IPS-15b (cell line): Measurements from ENCODE around the gene PTTG1.

Experiments
- H3K27me3 ChIP-seq: one replicate; pipeline ENCODE4 v1.6.1; 2013; ENCODE audit warnings: low read length; ENCODE audit not compliant: control insufficient read depth, insufficient read depth
- H3K36me3 ChIP-seq: one replicate; pipeline ENCODE4 v1.6.1; 2013; ENCODE audit warnings: low read length; ENCODE audit not compliant: control insufficient read depth, insufficient read depth
- H3K4me1 ChIP-seq: one replicate; pipeline ENCODE4 v1.6.1; 2013; ENCODE audit warnings: mild to moderate bottlenecking, low read length; ENCODE audit not compliant: control insufficient read depth, insufficient read depth
- H3K4me3 ChIP-seq: one replicate; pipeline ENCODE4 v1.5.1; 2013; ENCODE audit warnings: low read depth, low read length
- H3K9ac ChIP-seq: one replicate; pipeline ENCODE4 v1.6.1; 2013; ENCODE audit warnings: low read depth, mild to moderate bottlenecking, low read length
- H3K9me3 ChIP-seq: one replicate; pipeline ENCODE4 v1.6.1; 2013; ENCODE audit warnings: mild to moderate bottlenecking, low read length; ENCODE audit not compliant: control insufficient read depth, insufficient read depth

The PTTG1 gene

DNA sequence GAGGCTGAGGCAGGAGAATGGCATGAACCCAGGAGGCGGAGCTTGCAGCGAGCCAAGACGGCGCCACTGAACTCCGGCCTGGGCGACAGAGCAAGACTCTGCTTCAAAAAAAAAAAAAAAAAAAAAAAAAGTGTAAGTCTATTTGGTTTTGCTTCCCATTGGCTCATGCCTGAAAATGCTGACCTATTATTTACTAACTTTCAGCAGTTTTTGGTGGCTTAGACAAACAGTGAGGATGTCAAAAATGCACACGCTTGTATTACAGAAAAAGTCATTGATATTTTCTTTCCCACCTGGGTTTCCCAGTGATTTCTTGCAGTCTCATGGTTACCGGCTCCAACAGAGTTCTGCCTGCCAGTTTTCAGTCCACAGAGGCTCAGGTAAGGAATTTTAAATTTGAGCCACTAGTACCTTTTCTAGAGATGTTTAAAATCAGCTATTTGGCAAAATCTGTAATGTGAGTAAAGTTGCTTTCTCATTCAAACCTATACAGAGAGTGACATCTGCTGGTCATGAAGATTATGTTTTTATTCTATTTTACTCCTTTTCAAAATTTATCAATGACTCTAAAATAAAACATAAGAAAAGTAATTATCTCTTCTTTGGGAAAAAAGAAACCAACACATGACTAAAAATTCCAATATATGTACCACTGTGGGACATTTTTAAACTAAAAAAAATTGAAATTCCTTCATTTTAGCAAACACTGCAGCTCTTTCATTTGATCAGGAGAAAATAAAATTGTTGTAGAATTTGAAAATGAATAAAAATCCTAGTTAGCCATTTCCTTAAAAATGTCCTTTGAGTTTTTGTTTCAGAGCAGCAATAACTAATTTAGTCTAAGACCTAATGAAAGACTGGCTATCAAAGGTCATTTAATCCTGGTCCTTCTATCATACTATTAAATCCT lies 30.6 kb upstream of the PTTG1 start:
- H3K9me3 ChIP-seq = no peaks in the 10 kb centered on the region
- no peaks in the 10 kb centered on the region for H3K27me3 ChIP-seq
- no peak overlapping the region for H3K9ac ChIP-seq
- H3K36me3 ChIP-seq = no peaks in the 10 kb centered on the region
- H3K4me1 ChIP-seq = no peaks in the 10 kb centered on the region
- no peak overlapping the region for H3K4me3 ChIP-seq

DNA sequence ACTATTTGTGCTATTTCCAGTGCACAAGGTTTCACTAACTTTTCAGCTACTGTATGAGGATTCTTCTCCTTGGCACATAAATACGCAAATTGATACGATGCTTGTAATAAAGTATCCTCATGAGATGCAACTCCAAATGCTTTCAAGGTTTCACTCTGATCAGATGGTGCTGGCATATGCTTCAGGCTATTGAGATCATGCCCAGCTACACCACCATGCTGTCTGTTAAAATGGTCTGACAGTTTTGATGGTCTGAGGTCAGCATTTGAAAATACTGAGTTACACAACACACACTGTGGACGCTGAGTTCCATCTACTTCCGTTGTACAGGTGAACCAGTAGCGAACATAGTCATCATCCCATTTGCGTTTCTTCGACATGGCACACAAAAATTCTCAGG lies 26.5 kb upstream of the PTTG1 start:
- Histone ChIP-seq H3K36me3 (no peaks in the 10 kb centered on the region), H3K4me3 (no peak overlapping the region), H3K4me1 (peaks cover 4% of the 10 kb centered on the region), H3K27me3 (no peaks in the 10 kb centered on the region), H3K9ac (no peak overlapping the region), H3K9me3 (no peaks in the 10 kb centered on the region)

DNA sequence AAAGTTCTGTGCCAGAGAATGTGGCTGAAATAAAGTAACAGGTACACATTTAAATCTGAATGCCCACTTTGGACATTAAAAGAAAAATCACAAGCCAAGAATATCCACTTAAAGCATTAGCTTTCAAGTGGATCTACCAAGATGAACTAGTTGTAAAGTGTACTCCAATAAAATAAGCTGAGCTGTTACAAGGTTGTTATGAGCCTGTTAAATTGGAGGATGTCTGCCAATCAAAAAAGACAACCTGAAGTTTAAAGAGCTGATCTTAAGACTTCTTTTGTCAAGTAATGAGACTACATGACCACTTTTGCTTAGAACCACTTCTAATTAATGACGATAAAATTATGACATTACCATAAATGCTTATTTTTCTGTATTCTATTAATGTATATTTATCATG lies 24.2 kb upstream of the PTTG1 start:
- peaks cover 4% of the 10 kb centered on the region for H3K4me1 ChIP-seq
- H3K36me3 ChIP-seq = no peaks in the 10 kb centered on the region
- no peak overlapping the region for H3K9ac ChIP-seq
- no peak overlapping the region for H3K4me3 ChIP-seq
- no peaks in the 10 kb centered on the region for H3K9me3 ChIP-seq
- H3K27me3 ChIP-seq = no peaks in the 10 kb centered on the region

DNA sequence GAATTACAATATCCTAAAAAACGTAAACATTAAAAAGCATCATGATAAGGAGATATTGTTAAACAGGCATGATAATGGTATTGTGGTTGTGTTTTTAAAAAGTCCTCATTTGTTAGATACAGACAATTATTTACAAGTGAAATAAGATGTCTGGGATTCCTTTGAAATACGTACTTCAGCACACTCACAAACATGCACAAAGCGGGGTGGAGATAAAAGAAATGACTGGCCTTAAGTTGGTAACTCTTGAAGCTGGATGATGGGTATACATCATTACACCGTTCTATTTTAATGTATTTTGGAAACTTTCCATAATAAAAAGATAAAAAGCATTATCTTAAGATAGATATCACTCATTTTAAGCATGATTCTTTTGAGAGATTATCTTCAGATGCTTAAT lies 22.8 kb upstream of the PTTG1 start:
- Histone ChIP-seq H3K4me1 (peaks cover 4% of the 10 kb centered on the region), H3K27me3 (no peaks in the 10 kb centered on the region), H3K4me3 (peak overlapping the region; percentile 64), H3K9ac (no peak overlapping the region), H3K9me3 (no peaks in the 10 kb centered on the region), H3K36me3 (peaks cover 4% of the 10 kb centered on the region)

DNA sequence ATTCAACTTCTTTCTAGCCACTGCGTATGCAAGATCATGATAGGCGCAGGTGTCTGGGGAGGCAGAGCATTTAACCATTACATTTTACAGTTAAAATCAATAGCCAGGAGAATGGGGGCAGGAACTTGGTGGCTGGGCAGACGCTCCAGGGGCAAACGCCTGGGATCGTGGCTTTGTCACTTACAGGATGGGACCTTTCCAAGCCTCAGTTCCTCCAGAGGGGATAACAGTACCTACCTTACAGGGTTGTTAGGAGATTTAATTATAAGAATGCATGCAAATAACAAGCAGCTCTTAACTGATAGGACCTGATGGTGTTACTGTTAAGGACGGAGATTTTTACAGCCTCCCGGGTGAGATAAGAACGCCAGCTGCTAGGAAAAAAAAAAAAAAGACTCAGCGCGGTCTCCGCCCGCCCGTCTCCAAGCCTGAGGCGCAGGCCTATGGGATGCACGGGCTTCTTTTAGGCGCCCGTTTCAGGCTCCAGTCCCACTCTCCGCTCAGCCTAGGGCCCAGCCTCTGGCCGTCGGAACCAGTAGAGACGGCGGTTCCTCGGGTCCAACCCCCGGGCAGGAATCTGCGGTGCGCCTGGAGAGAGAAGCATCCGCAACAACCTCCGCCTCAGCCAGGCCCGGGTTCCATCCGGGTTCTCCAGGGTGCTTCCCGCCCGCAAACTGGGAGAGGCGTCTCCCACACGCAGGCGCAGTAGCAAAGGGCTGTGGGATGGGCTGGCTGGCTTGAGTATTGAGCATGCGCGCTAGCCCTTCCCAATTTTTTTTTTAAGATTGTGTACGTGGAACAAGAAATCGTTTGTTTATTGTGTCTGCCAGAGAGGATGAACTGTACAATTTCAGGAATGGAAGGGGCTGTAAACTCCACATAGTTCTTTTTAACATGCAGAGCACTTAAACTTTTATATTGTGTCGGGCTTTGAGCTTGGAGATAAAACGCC lies 22.0 kb upstream of the PTTG1 start, which contains the start of gene FAM200C:
FAM200C (minus strand) TSS at position 653 of the 952 bp plus-strand sequence. CDS start 4,564 bp downstream, outside the sequence.
- H3K4me1 ChIP-seq = peaks cover 4% of the 10 kb centered on the region
- H3K27me3 ChIP-seq = no peaks in the 10 kb centered on the region
- peak within 1 kb of the TSS; percentile 64 for H3K4me3 ChIP-seq
- H3K9me3 ChIP-seq = no peaks in the 10 kb centered on the region
- peaks cover 4% of the 10 kb centered on the region for H3K36me3 ChIP-seq
- H3K9ac ChIP-seq = peak within 1 kb of the TSS; percentile 97

DNA sequence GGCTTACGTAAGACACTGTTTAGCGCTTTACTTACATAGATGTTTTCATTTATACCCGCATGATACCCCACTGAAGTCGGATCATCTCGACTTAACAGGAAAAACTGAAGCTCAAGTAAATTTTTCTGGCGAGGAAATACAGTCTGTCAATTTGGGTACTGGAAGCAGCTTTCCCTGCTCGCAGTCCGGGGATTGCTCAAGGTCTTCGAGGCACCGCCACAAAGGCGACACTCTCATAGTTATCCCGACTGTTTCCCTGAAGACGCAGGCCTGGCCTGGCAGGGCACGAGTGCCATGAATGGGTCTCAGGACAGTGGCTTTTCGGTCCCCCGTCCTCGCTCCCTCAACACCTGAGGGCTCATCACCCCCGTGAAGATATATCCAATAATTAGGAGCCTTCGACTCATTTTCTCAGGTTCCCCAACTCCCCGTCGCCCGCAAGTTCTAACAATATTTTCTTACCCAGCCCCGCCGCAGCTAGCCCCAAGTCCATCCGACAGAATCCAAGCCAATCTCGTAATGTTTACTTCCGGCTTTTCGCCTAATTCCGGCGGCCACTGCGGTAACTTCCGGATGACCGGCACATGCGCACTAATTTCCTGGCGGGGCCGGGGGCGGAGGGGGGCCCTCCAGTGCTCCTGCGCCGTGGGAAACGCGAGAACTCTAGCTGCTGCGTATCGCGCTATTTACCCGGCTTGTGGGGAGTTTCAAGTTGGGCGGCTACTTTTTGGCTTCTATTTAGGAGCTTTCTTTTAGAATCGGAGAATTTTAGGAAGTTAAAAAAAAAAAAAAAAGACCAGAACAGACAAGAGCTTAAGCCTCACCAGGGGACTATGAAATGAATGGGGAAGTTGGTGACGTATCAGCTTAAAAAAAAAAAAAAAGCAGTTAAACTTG lies 2.8 kb upstream of the PTTG1 start, which contains the start of gene SLU7:
SLU7 (minus strand) TSS at position 521 of the 897 bp plus-strand sequence. CDS start 3,787 bp downstream, outside the sequence.
- Histone ChIP-seq H3K9ac (peak within 1 kb of the TSS; percentile 61), H3K27me3 (no peaks in the 10 kb centered on the region), H3K9me3 (no peaks in the 10 kb centered on the region), H3K4me3 (peak within 1 kb of the TSS; percentile 66), H3K36me3 (no peaks in the 10 kb centered on the region), H3K4me1 (peaks cover 18% of the 10 kb centered on the region)

DNA sequence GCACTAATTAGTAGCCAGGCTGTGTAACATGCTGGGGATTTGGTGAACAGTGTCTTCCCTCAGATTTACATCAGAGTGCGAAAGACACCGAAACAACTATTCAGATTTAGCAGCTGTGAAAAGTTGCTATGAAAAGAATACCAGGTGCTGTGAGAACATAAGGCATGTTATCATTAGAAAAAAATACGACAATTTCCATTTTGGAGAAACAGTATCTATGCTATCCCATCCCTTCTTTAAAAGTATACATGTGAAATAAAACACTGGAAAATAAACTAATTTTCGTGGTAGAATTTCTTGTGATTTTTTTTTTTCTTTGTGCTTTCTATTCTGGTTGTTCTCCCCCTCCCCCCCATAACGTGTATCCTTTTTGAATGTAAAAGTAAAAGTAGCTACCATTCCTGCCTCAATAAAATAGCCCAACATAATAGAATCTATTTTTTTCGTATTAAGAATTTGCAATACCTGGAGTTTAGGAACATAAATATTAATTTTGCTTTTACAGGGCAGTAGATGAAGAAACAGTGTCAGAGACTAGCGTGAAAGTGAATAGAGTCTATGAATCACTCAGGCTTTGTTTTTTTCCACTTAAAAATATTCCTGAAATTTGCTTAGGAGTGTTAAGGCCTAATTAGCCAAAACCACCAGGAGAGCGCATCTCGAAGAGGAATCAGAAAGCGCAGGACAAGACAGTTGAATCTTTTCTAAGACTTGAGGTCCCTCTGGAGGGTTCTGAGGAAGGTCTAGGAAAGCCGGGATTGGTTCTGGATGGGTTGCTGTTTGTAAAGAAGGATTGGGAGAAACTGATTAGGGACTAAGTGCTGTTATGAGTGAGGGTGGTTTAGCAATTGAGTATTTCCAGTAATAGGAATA lies 2.0 kb upstream of the PTTG1 start:
- Histone ChIP-seq H3K9me3 (no peaks in the 10 kb centered on the region), H3K36me3 (peaks cover 2% of the 10 kb centered on the region), H3K4me1 (peaks cover 18% of the 10 kb centered on the region), H3K9ac (peak overlapping the region; percentile 61), H3K27me3 (no peaks in the 10 kb centered on the region), H3K4me3 (peak overlapping the region; percentile 66)

DNA sequence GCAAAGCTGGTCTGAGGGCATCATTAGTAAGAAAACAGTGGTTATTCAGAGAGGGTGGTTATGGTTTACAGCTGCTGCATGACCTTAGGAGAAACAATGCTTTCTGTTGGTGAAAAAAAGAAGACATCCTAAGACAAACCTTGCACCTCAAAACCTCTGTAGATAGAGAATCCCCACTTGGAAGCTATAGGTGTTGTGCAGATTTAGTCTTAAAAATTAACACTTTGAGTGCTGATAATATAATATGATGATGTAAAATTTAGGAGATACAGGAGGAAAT lies 1.4 kb upstream of the PTTG1 start:
- Histone ChIP-seq H3K4me3 (peak overlapping the region; percentile 2), H3K9ac (no peak overlapping the region), H3K9me3 (no peaks in the 10 kb centered on the region), H3K4me1 (peaks cover 18% of the 10 kb centered on the region), H3K27me3 (no peaks in the 10 kb centered on the region), H3K36me3 (peaks cover 5% of the 10 kb centered on the region)

DNA sequence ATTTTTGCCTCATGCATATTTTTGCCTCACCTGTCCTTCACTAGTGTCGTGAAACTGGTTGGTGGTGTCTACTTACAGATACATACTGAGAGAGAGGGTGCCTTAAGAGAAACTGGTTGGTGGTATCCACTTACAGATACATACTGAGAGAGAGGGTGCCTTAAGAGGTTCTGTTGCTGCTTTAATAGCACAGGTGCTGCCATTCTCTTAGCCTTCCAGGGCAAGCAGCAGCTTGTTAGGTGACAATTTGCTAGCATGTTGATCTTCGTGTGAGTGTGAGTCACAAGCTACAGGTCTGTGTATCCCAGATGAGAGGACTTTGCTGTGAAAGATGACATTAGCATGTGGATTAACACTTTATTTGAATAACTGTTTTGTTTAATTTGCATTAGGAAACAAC lies 1.4 kb downstream of the PTTG1 start:
- no peaks in the 10 kb centered on the region for H3K27me3 ChIP-seq
- H3K36me3 ChIP-seq = peaks cover 10% of the 10 kb centered on the region
- H3K9me3 ChIP-seq = no peaks in the 10 kb centered on the region
- H3K4me3 ChIP-seq = peak overlapping the region; percentile 79
- H3K4me1 ChIP-seq = peaks cover 13% of the 10 kb centered on the region
- H3K9ac ChIP-seq = no peak overlapping the region

DNA sequence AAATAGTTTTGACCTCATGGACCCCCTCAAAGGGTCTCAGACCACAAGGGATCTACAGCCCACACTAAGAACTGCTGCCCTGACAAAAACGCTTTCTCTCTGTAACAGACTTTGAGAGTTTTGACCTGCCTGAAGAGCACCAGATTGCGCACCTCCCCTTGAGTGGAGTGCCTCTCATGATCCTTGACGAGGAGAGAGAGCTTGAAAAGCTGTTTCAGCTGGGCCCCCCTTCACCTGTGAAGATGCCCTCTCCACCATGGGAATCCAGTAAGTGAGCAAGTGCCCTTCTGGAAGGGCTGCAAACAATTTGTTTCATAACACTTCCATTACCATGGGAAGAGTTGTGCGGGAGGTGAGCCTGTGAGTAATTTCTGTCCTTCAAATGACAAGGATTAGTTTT lies 6.0 kb downstream of the PTTG1 start:
- Histone ChIP-seq H3K9ac (no peak overlapping the region), H3K4me1 (peaks cover 6% of the 10 kb centered on the region), H3K9me3 (no peaks in the 10 kb centered on the region), H3K36me3 (peaks cover 12% of the 10 kb centered on the region), H3K27me3 (no peaks in the 10 kb centered on the region), H3K4me3 (no peak overlapping the region)
